K562 (cell line): ENCODE data around the gene LRRC71. TPM values are rescaled to one million over a fixed set of nuclear protein-coding genes. Genes with fewer than 3 reads are reported as not detected.

Experiments
- BHLHE40 ChIP-seq: IDR thresholded peaks from 2 replicates; pipeline ENCODE4 v1.6.1; 2011; ENCODE audit warnings: low read length, improper control_type of control experiment
- CEBPG ChIP-seq, 3 experiments: fragments of 200-800 bp in 1 of 3; sonication (Bioruptor generic) in 1 of 3; sonication (generic) in 1 of 3; formaldehyde crosslinking in 1 of 3; IDR thresholded peaks in 2 of 3; conservative IDR thresholded peaks in 1 of 3; 2 replicates each; pipeline versions ENCODE4 v1.6.1 to v1.8.0; 2016 to 2022; ENCODE audit warnings: missing compliant biosample characterization in 2 of 3, missing genetic modification characterization in 2 of 3, mild to moderate bottlenecking in 1 of 3, missing genetic modification reagents in 1 of 3
- DACH1 ChIP-seq: fragments of 450-650 bp; IDR thresholded peaks from 2 replicates; pipeline ENCODE4 v1.6.1; 2018; ENCODE audit not compliant: partially characterized antibody
- FOSL1 ChIP-seq: fragments of 200-800 bp; sonication (Bioruptor generic); conservative IDR thresholded peaks from 2 replicates; pipeline ENCODE4 v1.6.1; 2016; ENCODE audit warnings: missing genetic modification characterization, missing compliant biosample characterization
- KDM4B ChIP-seq, 2 experiments: fragments of 450-650 bp in 1 of 2; sonication (generic) in 1 of 2; IDR thresholded peaks; 2 replicates each; pipeline ENCODE4 v1.6.1; 2016 to 2017; ENCODE audit warnings: borderline replicate concordance in 2 of 2, antibody characterized with exemption in 1 of 2, low read depth in 1 of 2, mild to moderate bottlenecking in 1 of 2
- MXI1 ChIP-seq: IDR thresholded peaks from 2 replicates; pipeline ENCODE4 v1.6.1; 2011; ENCODE audit warnings: low read depth, mild to moderate bottlenecking, improper control_type of control experiment, low read length
- OTX1 ChIP-seq: fragments of 450-650 bp; formaldehyde crosslinking; IDR thresholded peaks from 2 replicates; pipeline ENCODE4 v1.4.0; 2022; ENCODE audit warnings: mild to moderate bottlenecking
- POU5F1 ChIP-seq: fragments of 150-350 bp; IDR thresholded peaks from 2 replicates; pipeline ENCODE4 v1.6.1; 2014; ENCODE audit warnings: borderline replicate concordance, low read length, low read depth, mild to moderate bottlenecking; ENCODE audit not compliant: partially characterized antibody
- PTTG1 ChIP-seq: fragments of 450-650 bp; IDR thresholded peaks from 2 replicates; pipeline ENCODE4 v1.6.1; 2016; ENCODE audit warnings: low read depth, mild to moderate bottlenecking, missing genetic modification characterization, missing compliant biosample characterization
- RREB1 ChIP-seq: fragments of 250-450 bp; sonication (Bioruptor Pico); IDR thresholded peaks from 2 replicates; pipeline ENCODE4 v1.4.0; 2020
- SIN3B ChIP-seq: fragments of 450-650 bp; IDR thresholded peaks from 2 replicates; pipeline ENCODE4 v1.6.1; 2017; ENCODE audit warnings: low read depth, mild to moderate bottlenecking, moderate library complexity
- U2AF1 ChIP-seq: fragments of 200-400 bp; formaldehyde crosslinking; optimal IDR thresholded peaks from 2 replicates; pipeline ENCODE3; 2017; ENCODE audit warnings: mild to moderate bottlenecking, low read depth, low read length, moderate library complexity
- ZBTB34 ChIP-seq: fragments of 250-450 bp; sonication (Bioruptor Pico); IDR thresholded peaks from 2 replicates; pipeline ENCODE4 v1.8.0; 2021; ENCODE audit warnings: mild to moderate bottlenecking, moderate library complexity
- ZNF24 ChIP-seq: fragments of 450-650 bp; IDR thresholded peaks from 2 replicates; pipeline ENCODE4 v1.6.1; 2016
- ZNF398 ChIP-seq: fragments of 250-450 bp; sonication (Bioruptor Pico); IDR thresholded peaks from 2 replicates; pipeline ENCODE4 v1.8.0; 2021; ENCODE audit warnings: moderate library complexity, mild to moderate bottlenecking, inconsistent platforms
- polyA plus RNA-seq, 8 experiments: library from polyadenylated mRNA; depleted of rRNA in 4 of 8; stranded (reverse) in 5 of 8; unstranded in 3 of 8; fragments of >200 nt; fragmentation: Nextera tagmentation in 2 of 8; fragmentation: Illumina TruSeq in 1 of 8; extraction: Ambion mirVana in 2 of 8; extraction: Trizol in 1 of 8; gene quantifications; 2 replicates each; pipeline versions ENCODE4 v1.2.1 to v1.2.3, GENCODE V29; 2011 to 2014; ENCODE audit warnings: inconsistent platforms in 1 of 8, missing spikeins in 1 of 8
- total RNA-seq, 7 experiments: library from RNA; depleted of rRNA in 6 of 7; stranded (reverse); fragments of >200 nt in 6 of 7; fragmentation: Illumina TruSeq in 2 of 7; extraction: Trizol in 2 of 7; gene quantifications; 2 replicates each; pipeline versions ENCODE4 v1.2.1 to v1.2.3, GENCODE V29; 2011 to 2021; ENCODE audit warnings: low replicate concordance in 1 of 7

Gene LRRC71
- total and polyA plus RNA-seq, 9 of the 15 experiments (the other 6 are each of a cell fraction or from before 2014, with no cell fraction given), result 0.06 to 1.2 (median 0.51) TPM; not detected in 1

GRCh38 chr1:156920233-156921052 is at the start of gene LRRC71 (continued):
- TF ChIP-seq MXI1 (0 out of 2 replicates have a peak, but pooled peaks have one; percentile 34), ZBTB34 (CRISPR knock-in tag) (no peak), SIN3B (no peak), ZNF24 (peak; percentile 20; the same call in 1 of the 2 replicates), CEBPG (CRISPR knock-in tag; IDR thresholded peaks at IDR 0.05) (no peak), CEBPG (tag; conservative IDR thresholded peaks at IDR 0.05 in 1 of 2, IDR thresholded peaks at IDR 0.05 in 1 of 2) (no peak), DACH1 (no peak), RREB1 (CRISPR knock-in tag) (no peak), PTTG1 (tag) (no peak), BHLHE40 (peak; percentile 33; the same call in 1 of the 2 replicates), ZNF398 (CRISPR knock-in tag) (no peak), POU5F1 (no peak), FOSL1 (tag) (no peak; the same call in 1 of the 2 replicates), KDM4B (IDR thresholded peaks at IDR 0.05; ENCODE audit: borderline replicate concordance in 2 of 2, low read depth in 1 of 2) (peak in 1 of 2 experiments; percentile 84; a peak in 1 of 4 replicates), OTX1 (CRISPR knock-in tag) (no peak), U2AF1 (peak; percentile 38)
